Thoracic aorta (tissue), 2 donors: ENCODE measurements around the gene TNRC6C. TPM values are rescaled to one million over a fixed set of nuclear protein-coding genes. Genes with fewer than 3 reads are reported as not detected.
"Not testable (repeated sequence)": the region's sequence is repeated elsewhere in the genome, so short reads cannot be mapped to it uniquely, and the experiment has no call there.

Source experiments
- ATAC-seq: fragments of 150-250 bp; one replicate; pipeline ENCODE4 v1.8.0; 2017; ENCODE audit warnings: low read depth; ENCODE audit not compliant: insufficient number of reproducible peaks, low FRiP score
- DNase-seq: peaks from one replicate; pipeline ENCODE4 v3.0.0-alpha.2; 2020; ENCODE audit warnings: low spot score
- H3K27ac ChIP-seq, 2 donors: fragments of 200-600 bp; sonication (generic); 1 replicate in 1 of 2; 2 replicates in 1 of 2; pipeline ENCODE4 v1.5.1; 2016; ENCODE audit warnings: mild to moderate bottlenecking in 2 of 2, moderate library complexity in 2 of 2
- H3K27me3 ChIP-seq: fragments of 200-600 bp; sonication (generic); replicated peaks from 2 replicates; pipeline ENCODE4 v1.6.0; 2016; ENCODE audit warnings: mild to moderate bottlenecking; ENCODE audit not compliant: insufficient read depth
- H3K36me3 ChIP-seq: fragments of 200-600 bp; sonication (generic); one replicate; pipeline ENCODE4 v1.5.1; 2016
- H3K4me1 ChIP-seq, 2 donors: fragments of 200-600 bp; sonication (generic); 1 replicate in 1 of 2; 2 replicates in 1 of 2; pipeline versions ENCODE4 v1.5.1 to v1.6.0; 2016; ENCODE audit warnings: low read depth in 2 of 2, mild to moderate bottlenecking in 1 of 2; ENCODE audit not compliant: control insufficient read depth in 1 of 2
- H3K4me3 ChIP-seq: fragments of 200-600 bp; sonication (generic); 2 replicates; pipeline ENCODE4 v1.5.1; 2016; ENCODE audit warnings: mild to moderate bottlenecking
- H3K9me3 ChIP-seq: fragments of 200-600 bp; sonication (generic); 2 replicates; pipeline ENCODE4 v1.5.1; 2016
- total RNA-seq, 2 donors: library from RNA; depleted of rRNA; stranded (reverse); fragments of >200 nt; gene quantifications; one replicate each; pipeline versions ENCODE4 v1.1.0 to v1.2.3, GENCODE V29; 2016
- TF ChIP-seq, protein P1 (sequence below): fragments of 200-600 bp; sonication (generic); IDR thresholded peaks from one replicate; pipeline ENCODE4 v1.5.1; 2019; ENCODE audit warnings: antibody characterized with exemption

Gene TNRC6C
- total RNA-seq, 2 donors from 2014 or later: 27.8 to 41.1 TPM

DNA sequence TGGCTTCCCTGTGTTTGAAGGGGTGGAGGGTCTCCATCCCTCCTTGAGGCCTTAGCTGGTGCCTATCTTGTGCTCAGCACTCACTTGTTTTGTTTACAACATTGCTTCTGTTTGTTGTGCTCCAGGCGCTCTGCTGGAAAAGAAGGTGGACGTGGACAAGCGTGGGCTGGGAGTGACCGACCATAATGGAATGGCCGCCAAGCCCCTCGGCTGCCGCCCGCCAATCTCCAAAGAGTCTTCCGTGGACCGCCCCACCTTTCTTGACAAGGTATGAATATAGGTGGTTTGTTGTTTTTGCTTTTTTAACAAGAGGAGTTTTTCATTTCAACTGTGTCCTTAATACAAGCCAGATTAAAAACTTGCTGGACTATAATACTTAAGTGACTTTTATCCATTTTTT, 116.5 kb downstream of the TNRC6C start:
- no peak overlapping the region for H3K4me3 ChIP-seq
- DNase-seq: no peak

DNA sequence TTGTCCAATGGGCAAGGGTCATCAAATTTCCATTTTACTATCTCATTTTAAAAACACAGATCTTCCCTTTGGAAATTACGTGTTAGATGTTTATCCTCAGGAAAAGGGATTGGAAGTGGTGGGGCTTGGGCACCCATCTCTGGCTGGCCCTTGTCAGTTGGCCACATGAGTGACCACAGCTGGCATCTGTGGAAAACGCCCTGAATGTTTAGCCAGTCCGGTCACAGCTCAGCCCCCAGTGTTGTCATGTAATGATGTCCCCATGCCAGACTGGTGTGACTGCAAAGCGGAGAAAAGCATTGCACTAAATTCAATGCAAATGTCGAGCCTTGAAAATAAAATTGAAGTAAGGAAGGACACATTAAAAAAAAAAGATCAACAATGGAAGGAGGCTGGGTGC, 117.0 kb downstream of the TNRC6C start:
- Histone ChIP-seq H3K4me1 (no peaks in the 10 kb centered on the region), H3K27ac (no peak overlapping the region), H3K36me3 (peaks cover 85% of the 10 kb centered on the region), H3K27me3 (no peaks in the 10 kb centered on the region), H3K4me3 (no peak overlapping the region), H3K9me3 (no peaks in the 10 kb centered on the region)
- TF ChIP-seq, protein P1, sequence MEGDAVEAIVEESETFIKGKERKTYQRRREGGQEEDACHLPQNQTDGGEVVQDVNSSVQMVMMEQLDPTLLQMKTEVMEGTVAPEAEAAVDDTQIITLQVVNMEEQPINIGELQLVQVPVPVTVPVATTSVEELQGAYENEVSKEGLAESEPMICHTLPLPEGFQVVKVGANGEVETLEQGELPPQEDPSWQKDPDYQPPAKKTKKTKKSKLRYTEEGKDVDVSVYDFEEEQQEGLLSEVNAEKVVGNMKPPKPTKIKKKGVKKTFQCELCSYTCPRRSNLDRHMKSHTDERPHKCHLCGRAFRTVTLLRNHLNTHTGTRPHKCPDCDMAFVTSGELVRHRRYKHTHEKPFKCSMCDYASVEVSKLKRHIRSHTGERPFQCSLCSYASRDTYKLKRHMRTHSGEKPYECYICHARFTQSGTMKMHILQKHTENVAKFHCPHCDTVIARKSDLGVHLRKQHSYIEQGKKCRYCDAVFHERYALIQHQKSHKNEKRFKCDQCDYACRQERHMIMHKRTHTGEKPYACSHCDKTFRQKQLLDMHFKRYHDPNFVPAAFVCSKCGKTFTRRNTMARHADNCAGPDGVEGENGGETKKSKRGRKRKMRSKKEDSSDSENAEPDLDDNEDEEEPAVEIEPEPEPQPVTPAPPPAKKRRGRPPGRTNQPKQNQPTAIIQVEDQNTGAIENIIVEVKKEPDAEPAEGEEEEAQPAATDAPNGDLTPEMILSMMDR: no peak
- DNase-seq (no peak), ATAC-seq (no peak)

More for the DNA sequence above, 116.5 kb downstream of the TNRC6C start:
- H3K36me3 ChIP-seq: peaks cover 83% of the 10 kb centered on the region
- no peak for ATAC-seq
- H3K27ac ChIP-seq: no peak overlapping the region
- H3K9me3 ChIP-seq: no peaks in the 10 kb centered on the region
- no peaks in the 10 kb centered on the region for H3K27me3 ChIP-seq
- TF ChIP-seq, protein P1: no peak
- H3K4me1 ChIP-seq: no peaks in the 10 kb centered on the region

DNA sequence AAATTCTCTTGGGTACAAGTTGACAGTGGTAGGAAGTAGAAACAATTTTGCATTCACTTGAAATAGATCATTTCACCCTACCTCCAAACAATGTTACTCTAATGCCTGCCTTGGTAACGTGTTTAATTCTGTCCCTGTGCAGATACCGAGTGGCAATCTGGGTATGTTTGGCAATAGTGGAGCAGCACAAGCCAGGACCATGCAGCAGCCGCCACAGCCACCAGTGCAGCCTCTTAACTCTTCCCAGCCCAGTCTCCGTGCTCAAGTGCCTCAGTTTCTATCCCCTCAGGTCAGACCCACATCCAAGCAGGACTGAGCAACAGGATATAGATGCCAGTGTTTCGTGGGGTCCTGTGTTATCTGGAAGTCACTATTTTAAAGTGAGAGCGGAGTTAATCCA, 120.8 kb downstream of the TNRC6C start:
- no peak for DNase-seq
- no peak overlapping the region for H3K4me3 ChIP-seq
- no peak overlapping the region for H3K27ac ChIP-seq
- no peak for ATAC-seq
- H3K27me3 ChIP-seq: no peaks in the 10 kb centered on the region
- H3K4me1 ChIP-seq: no peaks in the 10 kb centered on the region
- no peaks in the 10 kb centered on the region for H3K9me3 ChIP-seq
- H3K36me3 ChIP-seq: peaks cover 69% of the 10 kb centered on the region
- TF ChIP-seq, protein P1: no peak

DNA sequence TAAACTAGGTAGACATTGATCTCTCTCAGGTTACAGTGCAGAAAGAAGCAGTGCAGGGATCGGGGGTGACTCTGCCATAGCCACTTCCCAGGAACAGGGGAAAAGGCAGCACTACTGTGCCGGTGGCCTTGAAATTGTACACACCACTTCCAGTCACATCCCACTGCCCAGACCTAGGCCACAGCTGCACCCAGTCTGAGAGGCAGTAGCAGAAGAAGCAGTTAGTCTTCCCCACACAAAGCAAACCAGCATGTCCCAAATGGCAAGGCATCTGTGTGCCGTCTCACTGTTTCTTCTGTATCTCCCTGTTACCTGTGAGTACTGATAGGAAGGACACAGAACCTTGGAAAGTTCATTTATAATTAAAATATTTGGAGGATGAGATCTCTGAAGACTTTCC, 123.0 kb downstream of the TNRC6C start:
- no peaks in the 10 kb centered on the region for H3K9me3 ChIP-seq
- H3K4me3 ChIP-seq: no peak overlapping the region
- no peak overlapping the region for H3K27ac ChIP-seq
- ATAC-seq (no peak), DNase-seq (no peak)
- peaks cover 52% of the 10 kb centered on the region for H3K36me3 ChIP-seq
- H3K27me3 ChIP-seq: no peaks in the 10 kb centered on the region
- H3K4me1 ChIP-seq: no peaks in the 10 kb centered on the region
- TF ChIP-seq, protein P1: no peak

DNA sequence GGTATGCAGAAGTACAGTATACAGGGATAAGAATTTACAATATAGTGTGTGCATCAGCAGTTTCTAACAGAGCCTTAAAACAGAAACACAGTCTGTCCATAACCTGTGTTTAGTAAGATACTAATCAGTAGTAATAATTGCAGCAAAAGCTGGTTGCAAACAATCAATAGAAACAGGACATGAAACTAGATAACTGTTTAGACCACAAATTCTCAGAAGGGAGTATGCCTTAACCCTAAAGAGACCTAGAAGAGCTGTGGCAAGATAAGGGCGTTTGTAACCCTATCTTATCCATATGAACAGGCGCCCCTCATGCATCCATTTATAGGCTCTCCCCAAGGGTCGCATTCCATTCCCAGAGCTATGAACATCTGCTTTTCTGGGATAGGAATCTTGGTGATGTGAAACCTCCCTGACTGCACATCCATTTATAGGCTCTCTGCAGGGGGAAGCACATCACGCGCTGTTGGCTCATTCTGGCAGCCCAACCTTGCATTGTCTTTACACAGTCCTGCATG, 123.9 kb downstream of the TNRC6C start:
- not testable (repeated sequence) for DNase-seq, H3K27me3 ChIP-seq, H3K27ac ChIP-seq, H3K4me1 ChIP-seq, H3K9me3 ChIP-seq, H3K4me3 ChIP-seq, ATAC-seq
- H3K36me3 ChIP-seq: peaks cover 51% of the 10 kb centered on the region

DNA sequence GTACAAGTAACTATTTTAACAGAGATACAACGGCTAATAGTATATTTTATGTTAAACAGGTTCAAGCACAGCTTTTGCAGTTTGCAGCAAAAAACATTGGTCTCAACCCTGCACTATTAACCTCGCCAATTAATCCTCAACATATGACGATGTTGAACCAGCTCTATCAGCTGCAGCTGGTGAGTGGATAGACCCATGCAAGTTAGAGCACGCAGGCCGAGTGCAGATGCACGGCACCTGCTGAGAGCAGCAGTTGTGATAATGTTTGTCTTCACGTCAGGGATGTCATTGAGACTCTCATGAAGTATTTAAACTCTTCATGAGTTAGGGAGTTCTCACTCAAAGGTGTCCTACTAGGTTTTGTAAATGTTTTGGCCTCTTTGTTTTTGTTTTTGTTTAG, 124.5 kb downstream of the TNRC6C start:
- DNase-seq (no peak), ATAC-seq (no peak)
- Histone ChIP-seq H3K4me1 (no peaks in the 10 kb centered on the region), H3K9me3 (no peaks in the 10 kb centered on the region), H3K27ac (no peak overlapping the region), H3K36me3 (peaks cover 49% of the 10 kb centered on the region), H3K27me3 (no peaks in the 10 kb centered on the region), H3K4me3 (no peak overlapping the region)
- TF ChIP-seq, protein P1: no peak
